HCT116 (cell line): ENCODE data around the gene GCN1. TPM values are rescaled to one million over a fixed set of nuclear protein-coding genes. Genes with fewer than 3 reads are reported as not detected.
A peak's percentile ranks its signal among the peaks of the same experiment; 100 is the strongest.

Source experiments
- ATAC-seq: fragments of 200-7000 bp; cut with Tn5 transposase; 2 replicates; pipeline ENCODE4 v1.9.1; 2020; ENCODE audit warnings: mild to moderate bottlenecking, moderate library complexity
- Bru-seq: library from RNA; stranded (reverse); fragments of 400-500 nt; gene quantifications from one replicate; lab custom pipeline; 2021; lab: Mats Ljungman, UMichigan
- BruChase-seq, 2 experiments: library from RNA; stranded (reverse); fragments of 400-500 nt; gene quantifications; one replicate each; lab custom pipeline; 2021; lab: Mats Ljungman, UMichigan
- BruUV-seq: library from RNA; stranded (reverse); fragments of 400-500 nt; replicated peaks from 2 replicates; lab custom pipeline; 2021; lab: Mats Ljungman, UMichigan
- CTCF ChIA-PET: fragments of 300-600 bp; sonication (Branson Sonifier 250); formaldehyde crosslinking; loops from one replicate; lab custom pipeline; 2021; ENCODE audit warnings: antibody characterized with exemption; lab: Charles Lee
- POLR2A ChIA-PET: fragments of 300-600, 350-600 bp; sonication (Branson Sonifier 250); formaldehyde crosslinking; loops from one replicate; lab custom pipeline; 2021; ENCODE audit warnings: antibody characterized with exemption; lab: Charles Lee
- RAD21 ChIA-PET, 2 experiments: fragments of 300-600 bp; sonication (Branson Sonifier 250); formaldehyde crosslinking; loops; one replicate each; lab custom pipeline; 2023; ENCODE audit warnings: low total read pairs in 2 of 2; ENCODE audit not compliant: uncharacterized antibody in 2 of 2, unreplicated experiment in 2 of 2, low non-redundant PET in 1 of 2; lab: Charles Lee
- DNase-seq: peaks from one replicate; pipeline ENCODE4 v3.0.0-alpha.2; 2010; ENCODE audit warnings: low read depth, low spot score
- H2AFZ ChIP-seq: fragments of 200-600 bp; shearing (Covaris generic), sonication (generic); 2 replicates; pipeline ENCODE4 v1.6.1; 2017; ENCODE audit warnings: low read depth, mixed run types, mixed read lengths, antibody characterized with exemption, low read length; ENCODE audit not compliant: poor library complexity, severe bottlenecking
- H3K27ac ChIP-seq: 2 replicates; pipeline ENCODE4 v1.5.1; 2012; ENCODE audit warnings: low read depth, low read length
- H3K27me3 ChIP-seq: fragments of 200-600 bp; sonication (generic); 2 replicates; pipeline ENCODE4 v1.6.1; 2016; ENCODE audit warnings: mixed run types, low read length, mixed read lengths; ENCODE audit not compliant: insufficient read depth
- H3K36me3 ChIP-seq, 2 experiments: fragments of 200-500 bp in 1 of 2; fragments of 200-600 bp in 1 of 2; sonication (Bioruptor generic) in 1 of 2; sonication (generic) in 1 of 2; 2 replicates each; pipeline versions ENCODE4 v1.5.1 to v1.6.1; 2014 to 2016; ENCODE audit warnings: low read length in 2 of 2, inconsistent platforms in 1 of 2, mixed read lengths in 1 of 2, mixed run types in 1 of 2; ENCODE audit not compliant: insufficient read depth in 2 of 2, control insufficient read depth in 1 of 2
- H3K4me1 ChIP-seq, 2 experiments: fragments of 200-600 bp in 1 of 2; sonication (generic) in 1 of 2; 2 replicates each; pipeline versions ENCODE4 v1.5.1 to v1.6.1; 2012 to 2017; ENCODE audit warnings: low read length in 2 of 2, inconsistent platforms in 1 of 2, mild to moderate bottlenecking in 1 of 2, mixed read lengths in 1 of 2, mixed run types in 1 of 2, moderate library complexity in 1 of 2; ENCODE audit not compliant: insufficient read depth in 2 of 2, control insufficient read depth in 1 of 2
- H3K4me2 ChIP-seq: fragments of 200-600 bp; sonication (generic); 2 replicates; pipeline ENCODE4 v1.6.1; 2017; ENCODE audit warnings: mixed run types, low read length, mixed read lengths
- H3K4me3 ChIP-seq, 2 experiments: fragments of 200-600 bp in 1 of 2; sonication (generic) in 1 of 2; replicated peaks in 1 of 2; 2 replicates each; pipeline ENCODE4 v1.5.1; 2011 to 2016; ENCODE audit warnings: low read length in 2 of 2, control low read depth in 1 of 2, low read depth in 1 of 2, mild to moderate bottlenecking in 1 of 2, mixed read lengths in 1 of 2, mixed run types in 1 of 2
- H3K79me2 ChIP-seq: fragments of 200-600 bp; sonication (generic); 2 replicates; pipeline ENCODE4 v1.6.1; 2017; ENCODE audit warnings: mild to moderate bottlenecking, mixed run types, low read length, moderate library complexity, mixed read lengths; ENCODE audit not compliant: insufficient read depth
- H3K9ac ChIP-seq: fragments of 200-600 bp; sonication (generic); 2 replicates; pipeline ENCODE4 v1.6.1; 2016; ENCODE audit warnings: low read length, mixed read lengths
- H3K9me2 ChIP-seq: fragments of 200-600 bp; sonication (generic), shearing (Covaris generic); 2 replicates; pipeline ENCODE4 v1.6.1; 2017; ENCODE audit warnings: mixed run types, mild to moderate bottlenecking, moderate library complexity; ENCODE audit not compliant: insufficient read depth
- H3K9me3 ChIP-seq, 2 experiments: fragments of 200-500 bp in 1 of 2; fragments of 200-600 bp in 1 of 2; sonication (Bioruptor generic) in 1 of 2; sonication (generic) in 1 of 2; 2 replicates each; pipeline ENCODE4 v1.6.1; 2014 to 2017; ENCODE audit warnings: low read length in 2 of 2, mixed read lengths in 2 of 2, inconsistent platforms in 1 of 2, low read depth in 1 of 2, mild to moderate bottlenecking in 1 of 2, mixed run types in 1 of 2, moderate library complexity in 1 of 2; ENCODE audit not compliant: control insufficient read depth in 1 of 2, insufficient read depth in 1 of 2
- H4K20me1 ChIP-seq: fragments of 200-600 bp; sonication (generic), shearing (Covaris generic); 2 replicates; pipeline ENCODE4 v1.6.1; 2017; ENCODE audit warnings: mixed run types, mild to moderate bottlenecking, moderate library complexity; ENCODE audit not compliant: insufficient read depth
- ATF3 ChIP-seq: IDR thresholded peaks from 2 replicates; pipeline ENCODE4 v1.6.1; 2012
- CBX3 ChIP-seq: IDR thresholded peaks from 2 replicates; pipeline ENCODE4 v1.6.1; 2012; ENCODE audit warnings: low read depth
- EZH2phosphoT487 ChIP-seq: fragments of 200-600 bp; IDR thresholded peaks from 2 replicates; pipeline ENCODE4 v1.6.1; 2018; ENCODE audit warnings: antibody characterized with exemption, borderline replicate concordance
- FOSL1 ChIP-seq: IDR thresholded peaks from 2 replicates; pipeline ENCODE4 v1.6.1; 2012; ENCODE audit warnings: low read depth
- POLR2A ChIP-seq: IDR thresholded peaks from 2 replicates; pipeline ENCODE4 v1.7.0; 2011; ENCODE audit warnings: borderline replicate concordance; ENCODE audit not compliant: insufficient read depth, insufficient read length; ENCODE audit errors: extremely low read depth
- POLR2AphosphoS5 ChIP-seq: IDR thresholded peaks from 2 replicates; pipeline ENCODE4 v1.6.1; 2011; ENCODE audit warnings: mild to moderate bottlenecking, low read depth, low read length, moderate library complexity
- RAD21 ChIP-seq: IDR thresholded peaks from 2 replicates; pipeline ENCODE4 v1.6.1; 2012; ENCODE audit warnings: low read depth, mild to moderate bottlenecking
- SIN3A ChIP-seq: IDR thresholded peaks from 2 replicates; pipeline ENCODE4 v1.6.1; 2012; ENCODE audit warnings: low read depth
- SP1 ChIP-seq: IDR thresholded peaks from 2 replicates; pipeline ENCODE4 v1.6.1; 2012; ENCODE audit warnings: low read depth
- TCF7L2 ChIP-seq: IDR thresholded peaks from 2 replicates; pipeline ENCODE4 v1.7.0; 2011; ENCODE audit warnings: borderline replicate concordance, inconsistent platforms; ENCODE audit not compliant: insufficient read depth, insufficient read length; ENCODE audit errors: extremely low read depth
- ZBTB33 ChIP-seq: IDR thresholded peaks from 2 replicates; pipeline ENCODE4 v1.6.1; 2011; ENCODE audit warnings: mild to moderate bottlenecking, low read length, moderate library complexity; ENCODE audit not compliant: insufficient replicate concordance; ENCODE audit errors: extremely low read depth
- ZFX ChIP-seq: fragments of 450-650 bp; IDR thresholded peaks from 2 replicates; pipeline ENCODE4 v1.6.1; 2017
- intact Hi-C: fragments of 100-400 bp; cut with micrococcal nuclease; formaldehyde crosslinking; loops from 2 replicates; pipeline ENCODE4 v1.10.0; 2022
- long read RNA-seq: library from polyadenylated mRNA; unstranded; transcript quantifications from one replicate; pipeline ENCODE4 v2.0.0, GENCODE V29; 2021; ENCODE audit not compliant: unreplicated experiment
- polyA plus RNA-seq: library from polyadenylated mRNA; unstranded; fragments of >200 nt; gene quantifications from 2 replicates; pipeline ENCODE4 v1.2.1, GENCODE V29; 2012; ENCODE audit warnings: missing spikeins
- total RNA-seq: library from RNA; stranded (reverse); gene quantifications from one replicate; pipeline ENCODE4 v1.2.1, GENCODE V29; 2021; ENCODE audit not compliant: unreplicated experiment
- TF ChIP-seq, protein P1 (sequence below): IDR thresholded peaks from 2 replicates; pipeline ENCODE4 v1.6.1; 2012; ENCODE audit warnings: low read depth

The GCN1 gene, protein sequence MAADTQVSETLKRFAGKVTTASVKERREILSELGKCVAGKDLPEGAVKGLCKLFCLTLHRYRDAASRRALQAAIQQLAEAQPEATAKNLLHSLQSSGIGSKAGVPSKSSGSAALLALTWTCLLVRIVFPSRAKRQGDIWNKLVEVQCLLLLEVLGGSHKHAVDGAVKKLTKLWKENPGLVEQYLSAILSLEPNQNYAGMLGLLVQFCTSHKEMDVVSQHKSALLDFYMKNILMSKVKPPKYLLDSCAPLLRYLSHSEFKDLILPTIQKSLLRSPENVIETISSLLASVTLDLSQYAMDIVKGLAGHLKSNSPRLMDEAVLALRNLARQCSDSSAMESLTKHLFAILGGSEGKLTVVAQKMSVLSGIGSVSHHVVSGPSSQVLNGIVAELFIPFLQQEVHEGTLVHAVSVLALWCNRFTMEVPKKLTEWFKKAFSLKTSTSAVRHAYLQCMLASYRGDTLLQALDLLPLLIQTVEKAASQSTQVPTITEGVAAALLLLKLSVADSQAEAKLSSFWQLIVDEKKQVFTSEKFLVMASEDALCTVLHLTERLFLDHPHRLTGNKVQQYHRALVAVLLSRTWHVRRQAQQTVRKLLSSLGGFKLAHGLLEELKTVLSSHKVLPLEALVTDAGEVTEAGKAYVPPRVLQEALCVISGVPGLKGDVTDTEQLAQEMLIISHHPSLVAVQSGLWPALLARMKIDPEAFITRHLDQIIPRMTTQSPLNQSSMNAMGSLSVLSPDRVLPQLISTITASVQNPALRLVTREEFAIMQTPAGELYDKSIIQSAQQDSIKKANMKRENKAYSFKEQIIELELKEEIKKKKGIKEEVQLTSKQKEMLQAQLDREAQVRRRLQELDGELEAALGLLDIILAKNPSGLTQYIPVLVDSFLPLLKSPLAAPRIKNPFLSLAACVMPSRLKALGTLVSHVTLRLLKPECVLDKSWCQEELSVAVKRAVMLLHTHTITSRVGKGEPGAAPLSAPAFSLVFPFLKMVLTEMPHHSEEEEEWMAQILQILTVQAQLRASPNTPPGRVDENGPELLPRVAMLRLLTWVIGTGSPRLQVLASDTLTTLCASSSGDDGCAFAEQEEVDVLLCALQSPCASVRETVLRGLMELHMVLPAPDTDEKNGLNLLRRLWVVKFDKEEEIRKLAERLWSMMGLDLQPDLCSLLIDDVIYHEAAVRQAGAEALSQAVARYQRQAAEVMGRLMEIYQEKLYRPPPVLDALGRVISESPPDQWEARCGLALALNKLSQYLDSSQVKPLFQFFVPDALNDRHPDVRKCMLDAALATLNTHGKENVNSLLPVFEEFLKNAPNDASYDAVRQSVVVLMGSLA (N-terminal part only)
- total RNA-seq, result 184 TPM
- polyA plus RNA-seq, result 94.9 and 100 TPM in 2 replicates
- Bru-seq, nascent RNA, result percentile 89 among the genes with signal in this experiment
- percentile 95 among the genes with signal in this experiment for BruChase-seq, experiment 1, labeled RNA remaining after a 6-hour chase
- BruChase-seq, experiment 2, labeled RNA remaining after a 2-hour chase, result percentile 93 among the genes with signal in this experiment
- long read RNA-seq, full-length matches to known transcripts, result 6 of 161 reads
- long read RNA-seq, partial matches to known transcripts, result 140 of 161 reads
- long read RNA-seq, other reads (novel, unspliced or antisense), result 15 of 161 reads

DNA sequence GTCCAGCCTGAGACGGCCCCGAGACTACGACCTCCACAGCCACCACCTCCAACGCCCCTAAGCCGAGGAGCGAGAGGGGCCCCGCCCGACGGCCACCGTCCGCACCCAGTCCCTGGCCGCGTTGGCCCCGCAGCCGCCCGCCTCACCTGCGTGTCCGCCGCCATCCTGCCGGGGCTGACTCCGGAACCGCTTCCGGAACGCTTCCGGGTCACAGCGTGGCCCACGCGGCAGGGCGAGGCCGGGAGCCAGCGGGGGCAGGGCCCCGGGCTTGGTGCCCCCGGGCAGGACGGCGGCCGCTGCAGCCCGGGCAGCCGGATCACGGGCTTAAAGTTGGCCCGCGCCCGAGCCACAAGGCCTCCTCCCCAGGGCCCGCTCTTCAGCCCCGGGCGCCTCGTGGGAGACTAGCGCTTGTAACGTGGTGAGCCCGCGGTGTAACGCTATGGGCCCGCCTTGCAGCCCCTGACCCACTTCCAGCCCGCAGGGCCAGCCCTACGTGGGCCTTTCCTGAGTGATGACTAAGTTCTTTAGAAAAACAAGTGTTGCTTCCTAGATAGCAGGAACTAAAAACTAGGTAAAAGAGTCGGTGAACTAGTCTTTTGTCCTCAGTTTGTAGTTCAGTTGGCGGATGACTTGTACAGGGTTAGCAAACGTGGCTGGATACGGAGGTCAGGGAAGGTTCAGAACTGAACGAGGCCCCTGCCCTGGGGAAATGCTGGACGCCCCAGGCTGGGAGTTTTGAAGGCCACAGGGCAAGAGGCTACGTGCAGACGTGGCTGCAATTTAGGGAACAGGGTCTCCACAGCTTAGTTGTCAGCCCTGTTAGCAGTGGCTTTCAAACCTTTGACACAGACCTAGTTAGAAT lies at the start of gene GCN1:
TSS of gene GCN1 (minus strand) at position 182 of the 862 bp plus-strand sequence. CDS start at position 164, 18 bp downstream.
- H3K27ac ChIP-seq, result peak within 1 kb of the TSS; percentile 86
- ChIA-PET POLR2A (no interaction called here), CTCF (no interaction called here), RAD21 (no interaction called here)
- TSS peak; percentile 97 for BruUV-seq
- no peaks in the 10 kb centered on the region for H3K27me3 ChIP-seq
- peaks cover 23 to 53% of the 10 kb centered on the region in 2 experiments; a peak in 3 of 4 replicates for H3K4me1 ChIP-seq
- DNase-seq, result peak; percentile 47
- no peak within 1 kb of the TSS for H2AFZ ChIP-seq
- H3K79me2 ChIP-seq, result peaks cover 84% of the 10 kb centered on the region
- H3K4me3 ChIP-seq, result peak within 1 kb of the TSS; percentile 63 to 83
- no peaks in the 10 kb centered on the region for H3K9me3 ChIP-seq
- peak; percentile 68 for ATAC-seq
- H3K9me2 ChIP-seq, result no peaks in the 10 kb centered on the region
- H3K4me2 ChIP-seq, result peak within 1 kb of the TSS; percentile 90
- intact Hi-C loops, result no loop called here
- H3K36me3 ChIP-seq, result peaks cover 32 to 51% of the 10 kb centered on the region in 2 experiments
- H3K9ac ChIP-seq, result peak within 1 kb of the TSS; percentile 86
- H4K20me1 ChIP-seq, result peaks cover 19% of the 10 kb centered on the region
- TF ChIP-seq SIN3A (no peak), POLR2AphosphoS5 (peak; percentile 93), ZBTB33 (peak; percentile 59), TCF7L2 (no peak), FOSL1 (no peak), POLR2A (peak; percentile 89), SP1 (no peak), ATF3 (no peak), CBX3 (no peak), RAD21 (no peak), ZFX (peak; percentile 95), EZH2phosphoT487 (no peak)
- TF ChIP-seq, protein P1, sequence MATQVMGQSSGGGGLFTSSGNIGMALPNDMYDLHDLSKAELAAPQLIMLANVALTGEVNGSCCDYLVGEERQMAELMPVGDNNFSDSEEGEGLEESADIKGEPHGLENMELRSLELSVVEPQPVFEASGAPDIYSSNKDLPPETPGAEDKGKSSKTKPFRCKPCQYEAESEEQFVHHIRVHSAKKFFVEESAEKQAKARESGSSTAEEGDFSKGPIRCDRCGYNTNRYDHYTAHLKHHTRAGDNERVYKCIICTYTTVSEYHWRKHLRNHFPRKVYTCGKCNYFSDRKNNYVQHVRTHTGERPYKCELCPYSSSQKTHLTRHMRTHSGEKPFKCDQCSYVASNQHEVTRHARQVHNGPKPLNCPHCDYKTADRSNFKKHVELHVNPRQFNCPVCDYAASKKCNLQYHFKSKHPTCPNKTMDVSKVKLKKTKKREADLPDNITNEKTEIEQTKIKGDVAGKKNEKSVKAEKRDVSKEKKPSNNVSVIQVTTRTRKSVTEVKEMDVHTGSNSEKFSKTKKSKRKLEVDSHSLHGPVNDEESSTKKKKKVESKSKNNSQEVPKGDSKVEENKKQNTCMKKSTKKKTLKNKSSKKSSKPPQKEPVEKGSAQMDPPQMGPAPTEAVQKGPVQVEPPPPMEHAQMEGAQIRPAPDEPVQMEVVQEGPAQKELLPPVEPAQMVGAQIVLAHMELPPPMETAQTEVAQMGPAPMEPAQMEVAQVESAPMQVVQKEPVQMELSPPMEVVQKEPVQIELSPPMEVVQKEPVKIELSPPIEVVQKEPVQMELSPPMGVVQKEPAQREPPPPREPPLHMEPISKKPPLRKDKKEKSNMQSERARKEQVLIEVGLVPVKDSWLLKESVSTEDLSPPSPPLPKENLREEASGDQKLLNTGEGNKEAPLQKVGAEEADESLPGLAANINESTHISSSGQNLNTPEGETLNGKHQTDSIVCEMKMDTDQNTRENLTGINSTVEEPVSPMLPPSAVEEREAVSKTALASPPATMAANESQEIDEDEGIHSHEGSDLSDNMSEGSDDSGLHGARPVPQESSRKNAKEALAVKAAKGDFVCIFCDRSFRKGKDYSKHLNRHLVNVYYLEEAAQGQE, result no peak
